Measurements from ENCODE around the gene NAB2. TPM values are rescaled to one million over a fixed set of nuclear protein-coding genes. Genes with fewer than 3 reads are reported as not detected.

Gene NAB2
- total RNA-seq, 1 donor from 2014 or later: 34.4 TPM

DNA sequence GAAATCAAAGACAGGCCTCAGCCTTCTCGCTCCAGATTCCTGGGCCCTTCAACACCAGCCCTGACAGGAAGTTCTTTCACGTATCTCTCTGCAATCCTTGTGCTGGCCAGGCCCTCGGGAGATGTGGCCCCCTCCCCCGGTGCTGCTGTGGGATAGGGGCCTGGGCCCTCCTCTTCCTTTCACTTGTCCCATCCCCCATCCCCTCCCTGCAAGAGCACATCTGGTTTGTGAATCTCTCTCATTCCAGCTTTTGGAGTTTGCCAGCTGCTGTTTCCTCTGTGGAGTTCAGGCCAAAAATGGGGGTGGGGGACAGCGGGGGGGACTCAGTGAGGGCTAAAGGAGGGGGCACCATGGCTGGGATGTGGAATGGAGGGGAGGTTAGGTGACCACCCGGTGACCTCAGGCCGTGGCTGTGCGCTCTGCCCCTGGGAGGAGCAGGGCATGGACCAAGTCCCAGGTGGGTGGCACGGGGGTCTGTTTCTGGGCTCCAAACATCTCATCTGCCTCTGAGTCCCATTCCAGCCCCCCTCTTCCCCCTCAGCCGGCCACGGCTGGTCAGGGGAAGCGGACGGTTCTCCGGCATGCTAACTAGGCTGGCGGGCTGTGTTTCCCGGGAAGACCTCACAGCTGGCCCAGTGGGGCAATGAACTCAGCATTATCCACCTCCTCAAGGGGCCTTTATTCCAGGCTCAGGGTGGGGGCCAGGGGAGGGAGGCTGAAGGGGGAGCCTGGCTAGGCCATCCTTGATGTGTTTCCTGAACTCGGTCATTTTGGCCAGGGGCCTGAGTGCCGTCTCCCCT is 46.8 kb downstream of the NAB2 start:
- TF ChIP-seq POLR2A (IDR thresholded peaks at IDR 0.05) (no peak), POLR2AphosphoS5 (IDR thresholded peaks at IDR 0.05; ENCODE audit: insufficient read depth in 1 of 2, low read depth in 1 of 2) (no peak)
- TF ChIP-seq, protein P1, sequence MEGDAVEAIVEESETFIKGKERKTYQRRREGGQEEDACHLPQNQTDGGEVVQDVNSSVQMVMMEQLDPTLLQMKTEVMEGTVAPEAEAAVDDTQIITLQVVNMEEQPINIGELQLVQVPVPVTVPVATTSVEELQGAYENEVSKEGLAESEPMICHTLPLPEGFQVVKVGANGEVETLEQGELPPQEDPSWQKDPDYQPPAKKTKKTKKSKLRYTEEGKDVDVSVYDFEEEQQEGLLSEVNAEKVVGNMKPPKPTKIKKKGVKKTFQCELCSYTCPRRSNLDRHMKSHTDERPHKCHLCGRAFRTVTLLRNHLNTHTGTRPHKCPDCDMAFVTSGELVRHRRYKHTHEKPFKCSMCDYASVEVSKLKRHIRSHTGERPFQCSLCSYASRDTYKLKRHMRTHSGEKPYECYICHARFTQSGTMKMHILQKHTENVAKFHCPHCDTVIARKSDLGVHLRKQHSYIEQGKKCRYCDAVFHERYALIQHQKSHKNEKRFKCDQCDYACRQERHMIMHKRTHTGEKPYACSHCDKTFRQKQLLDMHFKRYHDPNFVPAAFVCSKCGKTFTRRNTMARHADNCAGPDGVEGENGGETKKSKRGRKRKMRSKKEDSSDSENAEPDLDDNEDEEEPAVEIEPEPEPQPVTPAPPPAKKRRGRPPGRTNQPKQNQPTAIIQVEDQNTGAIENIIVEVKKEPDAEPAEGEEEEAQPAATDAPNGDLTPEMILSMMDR (IDR thresholded peaks at IDR 0.05): no peak
- intact Hi-C loops (cut with DNase I): no loop called here
- Histone ChIP-seq H3K9me3 (no peaks in the 10 kb centered on the region), H3K4me3 (peak overlapping the region; percentile 15 to 23), H3K27ac (peak overlapping the region; percentile 99), H3K27me3 (no peaks in the 10 kb centered on the region), H3K4me1 (peaks cover 93% of the 10 kb centered on the region), H3K36me3 (peaks cover 0 to 12% of the 10 kb centered on the region in 2 donors)
- peak in 1 of 2 donors; percentile 88 for DNase-seq (ENCODE audit: extremely low spot score in 2 of 2)

DNA sequence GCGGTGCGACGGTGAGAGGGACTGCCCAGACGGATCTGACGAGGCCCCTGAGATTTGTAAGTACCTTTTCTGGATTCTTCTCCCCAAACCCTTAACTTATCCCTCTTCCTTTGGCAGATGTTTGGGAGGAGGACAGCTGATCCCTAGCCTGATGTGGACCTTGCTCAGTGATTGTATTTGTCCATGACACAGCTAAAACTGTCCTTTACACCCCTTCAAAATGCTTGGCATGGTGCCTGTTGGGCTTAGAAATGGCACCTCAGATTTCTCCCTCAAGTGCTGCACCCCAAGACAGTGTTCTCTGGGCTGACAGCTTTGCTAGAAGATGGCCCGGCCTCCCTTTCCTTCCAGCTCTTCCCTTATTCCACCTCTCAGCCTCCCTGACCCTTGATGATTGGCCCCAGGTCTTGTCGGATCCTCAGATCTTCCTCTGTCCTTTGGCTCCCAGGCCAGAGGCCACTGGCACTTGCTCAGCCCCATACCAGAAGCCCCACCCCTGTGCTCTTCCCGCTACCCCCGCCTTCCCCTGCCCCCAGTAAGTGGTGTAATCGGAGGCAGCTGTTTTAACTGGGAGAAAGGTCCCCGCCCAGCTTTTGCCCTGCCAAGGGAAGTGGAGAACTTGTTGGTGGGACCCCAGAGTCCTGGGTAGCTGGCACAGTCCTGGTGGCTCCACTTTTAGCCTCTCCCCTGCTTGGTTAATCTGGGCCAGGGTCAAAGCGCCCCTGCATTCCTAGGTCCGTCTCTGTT is 49.8 kb downstream of the NAB2 start:
- peaks cover 93% of the 10 kb centered on the region for H3K4me1 ChIP-seq
- H3K4me3 ChIP-seq: no peak overlapping the region
- peak in 1 of 2 donors; percentile 52 for TF ChIP-seq POLR2AphosphoS5 (IDR thresholded peaks at IDR 0.05; ENCODE audit: insufficient read depth in 1 of 2, low read depth in 1 of 2)
- TF ChIP-seq, protein P1 (IDR thresholded peaks at IDR 0.05): no peak
- H3K9me3 ChIP-seq: no peaks in the 10 kb centered on the region
- H3K27me3 ChIP-seq: no peaks in the 10 kb centered on the region
- intact Hi-C loops (cut with DNase I): no loop called here
- DNase-seq (ENCODE audit: extremely low spot score in 2 of 2): no peak
- H3K27ac ChIP-seq: peak overlapping the region; percentile 99
- H3K36me3 ChIP-seq: peaks cover 0 to 40% of the 10 kb centered on the region in 2 donors

DNA sequence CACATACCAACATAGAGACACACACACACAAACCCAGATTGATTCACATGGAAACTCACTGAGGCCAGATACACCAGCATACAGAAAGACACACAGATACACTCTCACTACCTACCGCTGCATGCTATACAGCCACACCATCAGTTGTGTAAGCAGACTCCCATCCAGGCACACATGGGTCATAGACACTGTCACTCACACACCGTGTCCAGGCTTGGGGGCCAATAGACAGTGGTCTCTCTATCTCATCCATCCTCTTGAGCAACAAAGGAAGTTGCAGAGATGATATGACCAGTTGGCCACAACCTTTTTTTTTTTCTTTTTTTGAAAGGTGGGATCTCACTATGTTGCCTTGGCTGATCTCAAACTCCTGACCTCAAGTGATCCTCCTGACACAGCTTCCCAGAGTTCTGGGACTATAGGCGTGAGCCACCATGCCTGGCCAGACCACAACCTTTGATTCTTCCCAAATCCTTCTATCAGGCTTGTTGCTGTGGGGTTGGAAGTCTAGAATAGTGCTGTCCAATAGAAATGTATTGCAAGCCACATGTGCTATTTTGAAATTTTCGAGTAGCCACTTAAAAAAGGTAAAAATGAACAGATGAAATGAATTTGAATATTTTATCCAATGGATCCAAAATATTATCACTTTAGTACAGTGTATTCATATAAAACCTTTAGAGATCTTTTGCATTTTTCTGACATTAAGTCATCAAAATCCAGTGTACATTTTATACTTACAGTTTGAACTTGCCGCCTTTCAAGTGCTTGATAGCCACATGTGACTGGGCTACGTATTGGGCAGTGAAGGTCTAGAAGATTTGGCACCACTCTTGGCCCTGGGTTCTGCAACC is 51.1 kb downstream of the NAB2 start:
- H3K36me3 ChIP-seq: peaks cover 0 to 53% of the 10 kb centered on the region in 2 donors
- peaks cover 86% of the 10 kb centered on the region for H3K4me1 ChIP-seq

GRCh38 chr12:57141249-57141648 is 52.3 kb downstream of the NAB2 start:
- Histone ChIP-seq H3K27ac (peak overlapping the region; percentile 81), H3K36me3 (peaks cover 0 to 65% of the 10 kb centered on the region in 2 donors)
- intact Hi-C loops (cut with DNase I): no loop called here

More for the DNA sequence above, 51.1 kb downstream of the NAB2 start:
- Histone ChIP-seq H3K27me3 (no peaks in the 10 kb centered on the region), H3K27ac (peak overlapping the region; percentile 99), H3K4me3 (no peak overlapping the region), H3K9me3 (no peaks in the 10 kb centered on the region)
- no peak for DNase-seq (ENCODE audit: extremely low spot score in 2 of 2)
- intact Hi-C loops (cut with DNase I): no loop called here
- TF ChIP-seq POLR2A (IDR thresholded peaks at IDR 0.05) (no peak), POLR2AphosphoS5 (IDR thresholded peaks at IDR 0.05; ENCODE audit: insufficient read depth in 1 of 2, low read depth in 1 of 2) (no peak)
- TF ChIP-seq, protein P1 (IDR thresholded peaks at IDR 0.05): no peak

More at GRCh38 chr12:57141249-57141648, 52.3 kb downstream of the NAB2 start:
- TF ChIP-seq, protein P1 (IDR thresholded peaks at IDR 0.05): no peak
- TF ChIP-seq POLR2AphosphoS5 (IDR thresholded peaks at IDR 0.05; ENCODE audit: insufficient read depth in 1 of 2, low read depth in 1 of 2): no peak
- TF ChIP-seq POLR2A (IDR thresholded peaks at IDR 0.05): no peak
- no peaks in the 10 kb centered on the region for H3K9me3 ChIP-seq
- no peaks in the 10 kb centered on the region for H3K27me3 ChIP-seq
- no peak overlapping the region for H3K4me3 ChIP-seq
- no peak for DNase-seq (ENCODE audit: extremely low spot score in 2 of 2)
- H3K4me1 ChIP-seq: peaks cover 86% of the 10 kb centered on the region

Measured in vagina (tissue), 2 donors.